HG03571 (cell line): ENCODE results near the gene LYPD6B.

Experiments
- ATAC-seq: cut with Tn5 transposase; IDR thresholded peaks from one replicate; pipeline ENCODE4 v1.9.1; 2021; ENCODE audit not compliant: unreplicated experiment

The LYPD6B gene

GRCh38 chr2:149070681-149071320 lies 32.3 kb downstream of the LYPD6B start:
- ATAC-seq, result no peak

DNA sequence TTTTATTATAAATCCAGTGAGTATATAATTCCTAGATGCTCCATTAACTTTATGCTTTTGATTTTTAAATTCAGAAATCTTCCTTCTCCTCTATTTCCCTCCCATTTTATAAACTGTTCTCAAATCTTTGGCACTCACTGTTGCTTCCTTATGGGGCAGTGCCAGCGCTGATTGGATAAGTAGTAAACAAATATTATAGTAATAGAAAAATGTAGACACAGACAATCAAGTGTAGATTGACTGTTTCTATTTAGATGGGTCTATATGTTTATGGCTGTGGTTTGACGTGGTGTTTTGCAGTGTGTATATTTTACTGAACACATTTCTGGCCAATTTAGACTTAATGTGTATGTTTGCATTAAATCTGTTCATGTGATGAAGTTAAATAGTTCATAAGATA lies 36.6 kb downstream of the LYPD6B start:
- ATAC-seq, result no peak

DNA sequence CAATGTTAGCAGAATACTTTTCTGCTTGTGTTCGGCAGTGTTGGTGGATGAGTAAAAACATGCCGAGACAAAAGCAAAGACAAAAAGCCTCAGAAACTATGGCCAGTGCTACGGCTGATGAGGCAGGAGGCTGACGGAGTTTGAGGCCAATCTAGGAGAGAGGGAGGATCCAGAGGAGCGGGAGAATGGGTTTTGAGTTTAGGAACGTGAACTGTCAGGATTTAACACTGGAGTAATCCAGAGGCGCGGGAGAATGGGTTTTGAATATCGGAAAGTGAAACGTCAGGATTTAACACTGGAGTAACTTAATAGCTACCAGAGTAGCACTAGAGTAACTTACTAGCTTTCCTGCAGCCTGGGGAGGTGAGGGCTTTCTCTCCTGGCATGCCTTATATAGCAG lies 37.4 kb downstream of the LYPD6B start:
- no peak for ATAC-seq

DNA sequence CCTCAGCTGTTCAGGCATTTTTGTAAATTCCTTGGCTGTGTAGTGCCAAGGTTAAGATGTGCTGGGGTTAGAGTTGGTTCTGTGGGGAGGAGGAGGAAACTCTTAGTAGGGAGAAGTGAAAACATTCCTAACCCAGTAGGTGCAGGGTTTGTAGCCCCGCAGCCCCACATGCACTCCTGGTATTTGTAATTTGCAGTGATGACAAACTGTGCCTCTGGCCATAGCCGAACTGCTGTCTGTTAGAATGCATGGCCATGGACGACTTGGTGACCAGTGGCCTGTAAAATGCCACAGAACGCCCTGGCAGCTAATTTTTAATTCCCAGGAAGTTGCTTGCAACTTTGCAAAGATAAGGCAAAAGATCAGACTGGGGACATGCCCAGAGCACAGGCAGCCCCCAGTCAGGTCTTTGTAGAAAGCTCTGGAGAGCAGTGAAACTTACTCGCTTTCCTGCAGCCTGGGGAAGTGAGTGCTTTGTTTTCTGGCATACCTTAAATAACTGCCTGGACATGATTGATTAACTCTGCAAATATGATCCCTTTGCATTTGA lies 38.4 kb downstream of the LYPD6B start:
- ATAC-seq, result no peak

- ATAC-seq, result no peak
Measured at GRCh38 chr2:149077861-149078260, 39.4 kb downstream of the LYPD6B start.

DNA sequence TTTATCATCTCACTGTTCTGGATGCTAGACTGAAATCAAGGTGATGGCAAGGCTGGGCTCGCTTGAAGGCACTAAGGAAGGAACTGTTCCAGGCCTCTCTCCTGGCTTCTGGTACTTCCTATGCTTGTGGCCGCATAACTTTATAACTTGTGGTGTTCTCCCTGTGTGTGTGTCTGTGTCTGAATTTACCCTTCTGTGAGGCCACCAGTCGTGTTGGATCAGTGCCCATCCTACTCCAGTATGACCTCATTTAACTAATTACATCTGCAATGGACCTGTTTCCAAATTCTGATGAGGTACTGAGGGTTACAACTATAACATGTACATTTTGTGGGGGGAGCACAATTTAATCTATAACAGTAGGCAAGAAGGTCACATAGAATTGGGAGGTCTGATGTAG lies 41.6 kb downstream of the LYPD6B start:
- no peak for ATAC-seq

DNA sequence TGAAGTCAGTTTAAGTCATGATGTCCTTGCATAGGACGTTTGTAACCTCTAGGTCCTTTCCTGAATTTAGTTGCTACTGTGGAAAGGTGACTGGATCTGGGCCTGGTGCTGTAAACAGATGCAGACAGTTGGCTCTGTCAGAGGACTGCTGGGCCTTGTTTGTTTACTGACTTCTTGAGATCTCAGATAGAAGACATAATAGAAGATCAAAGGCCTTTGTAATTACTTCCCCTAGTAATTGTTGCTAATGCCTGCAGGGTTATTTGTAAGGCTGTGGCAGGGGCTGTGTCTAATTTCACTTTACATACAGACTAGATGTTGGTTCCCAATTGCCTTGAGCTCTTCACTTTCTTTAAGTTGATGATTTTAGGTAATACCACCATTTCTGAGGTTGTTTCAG lies 42.5 kb downstream of the LYPD6B start:
- no peak for ATAC-seq

- ATAC-seq, result no peak
Measured at GRCh38 chr2:149082079-149082478, 43.6 kb downstream of the LYPD6B start.

- no peak for ATAC-seq
Measured at GRCh38 chr2:149082735-149083134, 44.2 kb downstream of the LYPD6B start.

DNA sequence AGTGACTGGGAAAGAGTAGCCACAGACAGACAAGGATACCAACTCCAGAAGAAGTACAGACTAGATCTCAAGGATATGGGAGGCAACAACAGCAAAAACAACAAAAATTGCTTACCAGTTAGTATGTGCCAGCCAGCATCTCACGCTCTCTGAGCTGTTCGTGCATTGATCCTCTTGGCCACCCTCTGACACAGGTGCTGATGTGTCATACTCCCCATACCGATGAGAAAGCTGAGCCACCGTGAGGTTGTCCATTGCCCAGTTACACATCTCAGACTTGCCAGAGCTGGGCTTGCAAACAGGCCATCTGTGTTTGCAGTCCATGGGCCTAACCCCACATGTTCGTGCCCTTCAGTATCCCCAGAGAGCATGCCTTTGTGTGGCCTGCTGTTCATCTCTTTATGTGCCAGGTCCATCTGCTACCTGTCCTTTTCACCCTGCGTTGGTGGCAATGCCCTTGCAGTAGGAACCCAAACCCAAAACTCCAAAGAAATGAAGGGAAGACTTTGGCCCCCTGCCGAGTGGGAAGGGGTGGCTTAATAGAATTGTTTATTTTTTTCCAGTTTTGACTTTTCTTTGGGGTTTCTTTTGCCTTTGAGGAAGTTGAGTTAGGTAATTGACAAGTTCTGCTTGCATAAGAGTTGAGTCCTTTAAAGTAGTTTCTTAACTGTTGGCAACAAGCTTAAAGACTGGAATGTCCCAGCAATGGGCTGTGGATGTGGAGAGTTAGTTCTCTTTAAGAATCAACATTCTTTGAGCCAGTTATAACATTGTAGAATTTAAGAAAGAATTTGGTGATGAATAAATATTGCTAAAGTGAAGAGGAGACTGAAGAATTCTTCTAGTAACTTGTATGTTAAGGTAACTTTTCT lies 46.7 kb downstream of the LYPD6B start:
- ATAC-seq, result no peak

- ATAC-seq, result no peak
Measured at GRCh38 chr2:149087751-149088150, 49.3 kb downstream of the LYPD6B start.

- ATAC-seq, result no peak
Measured at GRCh38 chr2:149089068-149089467, 50.6 kb downstream of the LYPD6B start.

DNA sequence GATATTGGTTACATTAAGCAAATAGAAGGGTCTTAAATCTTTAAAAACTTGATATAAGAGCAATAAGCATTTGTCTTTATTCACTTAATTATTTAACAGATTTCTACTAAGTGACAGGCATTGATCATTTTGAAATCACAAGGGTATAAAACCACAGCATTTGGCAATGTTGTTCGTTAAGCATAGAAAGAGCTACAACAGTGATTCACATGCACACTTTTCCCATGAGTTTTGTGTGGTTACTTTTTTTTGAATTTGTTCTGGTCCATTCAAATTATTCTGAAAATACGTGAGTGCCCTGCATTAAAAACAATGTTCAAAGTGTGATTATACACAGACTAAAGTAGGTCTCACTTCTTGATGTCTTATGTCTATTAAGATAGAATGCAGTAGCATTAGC lies 52.2 kb downstream of the LYPD6B start:
- ATAC-seq, result no peak

- ATAC-seq, result no peak
Measured at GRCh38 chr2:149093579-149093978, 55.1 kb downstream of the LYPD6B start.

DNA sequence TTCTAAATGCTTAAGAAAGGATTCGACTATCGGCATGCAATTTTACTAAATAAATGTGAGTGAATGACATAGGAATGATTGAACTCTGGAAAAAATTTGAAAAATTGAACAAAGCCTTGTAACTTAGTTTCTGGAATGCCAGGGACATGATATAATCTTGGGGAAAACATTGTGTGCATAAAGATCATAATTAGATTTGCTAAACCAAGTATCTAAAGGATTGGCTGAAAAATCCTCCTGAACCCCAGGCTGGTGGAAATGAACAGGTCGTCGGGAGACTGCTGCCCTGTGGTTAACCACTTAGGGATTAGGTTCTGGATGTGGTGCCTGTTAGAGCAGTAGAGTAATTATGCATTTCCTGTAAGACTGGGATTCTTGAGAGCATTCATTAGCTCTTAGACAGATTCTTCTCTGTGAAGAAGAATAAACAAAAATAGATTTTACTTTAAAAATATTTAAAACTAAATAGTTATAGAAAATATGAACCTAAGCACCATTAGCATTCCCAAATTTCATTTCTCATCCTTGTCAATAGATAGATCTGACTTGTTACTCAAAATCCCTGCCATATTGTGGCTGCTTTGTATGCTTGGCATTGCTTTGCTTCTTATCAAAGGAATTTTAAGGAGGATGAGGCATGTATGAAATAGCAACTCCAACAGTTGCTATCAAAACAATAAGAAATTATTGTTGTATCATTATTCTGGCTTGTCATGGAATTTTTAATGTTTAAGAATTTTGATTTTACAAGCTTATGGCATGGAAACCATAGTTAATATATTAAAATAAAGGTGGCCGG lies 55.9 kb downstream of the LYPD6B start:
- no peak for ATAC-seq

DNA sequence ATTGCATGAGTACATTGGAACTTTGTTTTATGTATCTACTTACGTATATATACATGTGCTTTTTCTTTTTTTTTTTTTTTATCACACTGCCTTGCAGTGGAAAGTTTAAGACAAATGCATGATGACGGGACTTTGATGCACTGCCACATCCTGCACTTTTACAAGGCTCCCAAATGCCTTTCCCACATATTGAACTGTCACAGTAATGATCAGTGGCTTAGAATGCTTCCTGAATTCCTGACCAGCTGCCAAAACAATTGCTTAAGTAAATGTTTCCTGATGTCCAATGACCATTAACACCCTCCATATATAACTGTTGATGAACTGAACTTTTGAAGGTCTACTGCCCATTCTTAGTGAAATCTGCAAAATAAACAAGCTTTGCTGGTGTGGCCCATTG lies 60.2 kb downstream of the LYPD6B start:
- ATAC-seq, result no peak

DNA sequence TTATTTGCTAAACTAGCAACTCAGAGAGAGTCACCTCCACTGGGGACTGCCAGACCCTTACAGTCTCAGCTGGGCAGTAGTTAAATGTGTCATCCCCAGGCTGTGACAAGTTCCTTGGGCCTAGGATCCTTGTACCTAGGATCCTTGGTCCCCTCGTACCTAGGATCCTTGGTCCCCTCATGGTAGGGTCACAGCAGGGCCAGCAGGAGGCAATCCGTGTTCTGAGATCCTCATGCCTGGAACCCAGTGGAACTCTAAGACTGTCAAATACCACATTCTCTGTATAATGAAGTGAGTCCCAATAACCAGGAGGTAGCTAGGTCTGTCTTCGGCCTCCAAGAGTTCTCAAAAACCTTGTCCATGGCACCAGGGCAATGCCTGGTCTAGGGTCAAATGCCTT lies 60.8 kb downstream of the LYPD6B start:
- ATAC-seq, result no peak

- no peak for ATAC-seq
Measured at GRCh38 chr2:149100739-149101699, 62.5 kb downstream of the LYPD6B start.

- ATAC-seq, result no peak
Measured at GRCh38 chr2:149101818-149102217, 63.3 kb downstream of the LYPD6B start.

GRCh38 chr2:149103081-149103620 lies 64.7 kb downstream of the LYPD6B start:
- no peak for ATAC-seq
